HG03280 (cell line): ENCODE results near the gene CTBP2.

ENCODE experiments used
- ATAC-seq: cut with Tn5 transposase; IDR thresholded peaks from one replicate; pipeline ENCODE4 v1.9.1; 2021; ENCODE audit warnings: mild to moderate bottlenecking, moderate library complexity; ENCODE audit not compliant: unreplicated experiment

Gene CTBP2

GRCh38 chr10:125011926-125012705 is 148.2 kb downstream of the CTBP2 start:
- ATAC-seq = no peak

- ATAC-seq = no peak
Measured at GRCh38 chr10:125011171-125011925, 149.0 kb downstream of the CTBP2 start.

- no peak for ATAC-seq
Measured at GRCh38 chr10:125010362-125010761, 150.0 kb downstream of the CTBP2 start.

GRCh38 chr10:125009661-125010161 is 150.7 kb downstream of the CTBP2 start:
- ATAC-seq = no peak

- ATAC-seq = no peak
Measured at GRCh38 chr10:125008689-125009638, 151.4 kb downstream of the CTBP2 start.

- ATAC-seq = no peak
Measured at GRCh38 chr10:125007436-125007835, 152.9 kb downstream of the CTBP2 start.

- no peak for ATAC-seq
Measured at GRCh38 chr10:125006921-125007426, 153.4 kb downstream of the CTBP2 start.

GRCh38 chr10:125006188-125006680 is 154.1 kb downstream of the CTBP2 start:
- ATAC-seq = no peak

GRCh38 chr10:125005312-125006187 is 154.8 kb downstream of the CTBP2 start:
- ATAC-seq = no peak

- no peak for ATAC-seq
Measured at GRCh38 chr10:125004571-125005311, 155.6 kb downstream of the CTBP2 start.

GRCh38 chr10:125003901-125004467 is 156.4 kb downstream of the CTBP2 start:
- no peak for ATAC-seq

- ATAC-seq = no peak
Measured at GRCh38 chr10:125003146-125003900, 157.0 kb downstream of the CTBP2 start.

GRCh38 chr10:125002423-125003145 is 157.8 kb downstream of the CTBP2 start:
- ATAC-seq = no peak

- no peak for ATAC-seq
Measured at GRCh38 chr10:125002047-125002422, 158.3 kb downstream of the CTBP2 start.

GRCh38 chr10:125001313-125002046 is 158.9 kb downstream of the CTBP2 start:
- ATAC-seq = no peak
